GM12892 (cell line): ENCODE data around the gene ITPRID2.

Experiments
- POLR2A ChIP-seq: IDR thresholded peaks from 2 replicates; pipeline ENCODE4 v1.6.1; 2011; ENCODE audit warnings: low read depth, low read length, control low read depth
- TAF1 ChIP-seq: IDR thresholded peaks from 2 replicates; pipeline ENCODE4 v1.6.1; 2011; ENCODE audit warnings: low read depth, mild to moderate bottlenecking, control low read depth, low read length, borderline replicate concordance

GRCh38 chr2:181962142-181962541, 70.6 kb downstream of the ITPRID2 start:
- TF ChIP-seq POLR2A (no peak), TAF1 (no peak)
